ENCODE results near the gene CAMSAP1.

CAMSAP1 gene

GRCh38 chr9:135775911-135776310 is 131.4 kb downstream of the CAMSAP1 start:
- H3K9me2 ChIP-seq (ENCODE audit: low read depth, low read length): no peaks in the 10 kb centered on the region
- no peak overlapping the region for H3K4me3 ChIP-seq (ENCODE audit: low read depth, low read length, poor library complexity, severe bottlenecking)
- no peaks in the 10 kb centered on the region for H3K79me2 ChIP-seq (ENCODE audit: insufficient read depth, low read length)
- H3K4me2 ChIP-seq (ENCODE audit: low read length): no peak overlapping the region
- no peaks in the 10 kb centered on the region for H3K4me1 ChIP-seq (ENCODE audit: insufficient read depth, low read length, severe bottlenecking)
- H3K27ac ChIP-seq (ENCODE audit: low read depth, low read length, poor library complexity, severe bottlenecking): no peak overlapping the region
- TF ChIP-seq EZH2 (IDR thresholded peaks at IDR 0.05; ENCODE audit: borderline replicate concordance, low read length) (no peak), CTCF (IDR thresholded peaks at IDR 0.05; ENCODE audit: low read length) (no peak)
- no peak overlapping the region for H3K9ac ChIP-seq (ENCODE audit: low read length)
- H3F3A ChIP-seq (ENCODE audit: insufficient read depth, low read length): no peaks in the 10 kb centered on the region
- H3K27me3 ChIP-seq (ENCODE audit: insufficient read depth, low read length): no peaks in the 10 kb centered on the region
- H2AFZ ChIP-seq (ENCODE audit: low read length): no peak overlapping the region
- H3K9me3 ChIP-seq (ENCODE audit: low read length): no peaks in the 10 kb centered on the region
- no peaks in the 10 kb centered on the region for H3K36me3 ChIP-seq (ENCODE audit: insufficient read depth, low read length)
- H4K20me1 ChIP-seq (ENCODE audit: insufficient read depth, low read length): no peaks in the 10 kb centered on the region

- no peaks in the 10 kb centered on the region for H3K36me3 ChIP-seq (ENCODE audit: insufficient read depth, low read length)
- no peaks in the 10 kb centered on the region for H3K79me2 ChIP-seq (ENCODE audit: insufficient read depth, low read length)
- no peak overlapping the region for H2AFZ ChIP-seq (ENCODE audit: low read length)
- no peaks in the 10 kb centered on the region for H3F3A ChIP-seq (ENCODE audit: insufficient read depth, low read length)
- H3K9me3 ChIP-seq (ENCODE audit: low read length): no peaks in the 10 kb centered on the region
- no peak overlapping the region for H3K4me2 ChIP-seq (ENCODE audit: low read length)
- no peaks in the 10 kb centered on the region for H3K4me1 ChIP-seq (ENCODE audit: insufficient read depth, low read length, severe bottlenecking)
- TF ChIP-seq EZH2 (IDR thresholded peaks at IDR 0.05; ENCODE audit: borderline replicate concordance, low read length) (no peak), CTCF (IDR thresholded peaks at IDR 0.05; ENCODE audit: low read length) (no peak)
- H3K4me3 ChIP-seq (ENCODE audit: low read depth, low read length, poor library complexity, severe bottlenecking): no peak overlapping the region
- H3K27ac ChIP-seq (ENCODE audit: low read depth, low read length, poor library complexity, severe bottlenecking): no peak overlapping the region
- no peak overlapping the region for H3K9ac ChIP-seq (ENCODE audit: low read length)
- H3K27me3 ChIP-seq (ENCODE audit: insufficient read depth, low read length): no peaks in the 10 kb centered on the region
- H3K9me2 ChIP-seq (ENCODE audit: low read depth, low read length): no peaks in the 10 kb centered on the region
- H4K20me1 ChIP-seq (ENCODE audit: insufficient read depth, low read length): no peaks in the 10 kb centered on the region
Measured at GRCh38 chr9:135774794-135775525, 132.4 kb downstream of the CAMSAP1 start.

GRCh38 chr9:135774239-135774747 is 133.1 kb downstream of the CAMSAP1 start:
- no peaks in the 10 kb centered on the region for H3K27me3 ChIP-seq (ENCODE audit: insufficient read depth, low read length)
- TF ChIP-seq CTCF (IDR thresholded peaks at IDR 0.05; ENCODE audit: low read length) (no peak), EZH2 (IDR thresholded peaks at IDR 0.05; ENCODE audit: borderline replicate concordance, low read length) (no peak)
- no peaks in the 10 kb centered on the region for H3K4me1 ChIP-seq (ENCODE audit: insufficient read depth, low read length, severe bottlenecking)
- no peaks in the 10 kb centered on the region for H3F3A ChIP-seq (ENCODE audit: insufficient read depth, low read length)
- H3K9me2 ChIP-seq (ENCODE audit: low read depth, low read length): no peaks in the 10 kb centered on the region
- H3K4me2 ChIP-seq (ENCODE audit: low read length): no peak overlapping the region
- no peaks in the 10 kb centered on the region for H4K20me1 ChIP-seq (ENCODE audit: insufficient read depth, low read length)
- no peak overlapping the region for H3K27ac ChIP-seq (ENCODE audit: low read depth, low read length, poor library complexity, severe bottlenecking)
- no peaks in the 10 kb centered on the region for H3K36me3 ChIP-seq (ENCODE audit: insufficient read depth, low read length)
- no peak overlapping the region for H3K9ac ChIP-seq (ENCODE audit: low read length)
- H3K9me3 ChIP-seq (ENCODE audit: low read length): no peaks in the 10 kb centered on the region
- H2AFZ ChIP-seq (ENCODE audit: low read length): no peak overlapping the region
- no peak overlapping the region for H3K4me3 ChIP-seq (ENCODE audit: low read depth, low read length, poor library complexity, severe bottlenecking)
- H3K79me2 ChIP-seq (ENCODE audit: insufficient read depth, low read length): no peaks in the 10 kb centered on the region
